ENCODE results near the gene SPATA32. TPM values are rescaled to one million over a fixed set of nuclear protein-coding genes. Genes with fewer than 3 reads are reported as not detected.

The SPATA32 gene
- total RNA-seq, 4 donors from 2014 or later: not detected

DNA sequence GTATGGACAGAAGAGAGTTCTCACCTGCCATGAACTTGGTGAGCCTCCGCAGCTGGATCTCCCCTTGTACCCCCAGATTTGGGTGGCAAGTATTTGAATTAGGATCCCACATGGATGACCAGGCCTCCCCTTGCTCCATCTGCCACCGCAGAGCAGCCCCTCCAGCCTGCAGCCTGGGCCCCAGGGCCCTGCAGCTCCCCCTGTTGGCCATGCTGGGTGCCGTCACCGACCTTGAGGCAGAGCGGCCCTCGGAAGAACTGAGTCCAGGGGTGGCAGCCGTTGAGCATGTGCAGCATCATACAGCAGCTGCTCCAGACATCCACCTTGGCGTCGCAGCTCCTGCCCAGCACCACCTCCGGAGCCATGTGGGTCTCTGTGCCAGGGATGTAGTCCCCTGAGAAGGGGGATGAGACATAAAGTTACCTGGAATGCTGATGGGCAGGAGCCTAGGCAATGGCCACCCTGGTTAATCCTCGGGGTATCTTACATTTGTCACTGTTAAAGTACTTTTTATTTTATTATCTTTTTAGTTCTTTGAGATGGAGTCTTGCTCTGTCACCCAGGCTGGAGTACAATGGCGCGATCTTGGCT lies 9.0 kb upstream of the SPATA32 start:
- H3K36me3 ChIP-seq: peaks cover 61 to 68% of the 10 kb centered on the region in 2 donors
- no peak overlapping the region for H3K27ac ChIP-seq
- H3K4me1 ChIP-seq: no peaks in the 10 kb centered on the region
- H3K4me3 ChIP-seq (replicated peaks in 1 of 3): no peak overlapping the region
- intact Hi-C loops (cut with DNase I): no loop called here
- WGBS, 2 donors: 66 to 81% methylated on average over 11 to 12 of the region's 13 CpGs
- no peaks in the 10 kb centered on the region for H3K9me3 ChIP-seq
- no peaks in the 10 kb centered on the region for H3K27me3 ChIP-seq
- no peak for DNase-seq
- no peak for TF ChIP-seq POLR2A (IDR thresholded peaks at IDR 0.05)
- TF ChIP-seq, protein P1, sequence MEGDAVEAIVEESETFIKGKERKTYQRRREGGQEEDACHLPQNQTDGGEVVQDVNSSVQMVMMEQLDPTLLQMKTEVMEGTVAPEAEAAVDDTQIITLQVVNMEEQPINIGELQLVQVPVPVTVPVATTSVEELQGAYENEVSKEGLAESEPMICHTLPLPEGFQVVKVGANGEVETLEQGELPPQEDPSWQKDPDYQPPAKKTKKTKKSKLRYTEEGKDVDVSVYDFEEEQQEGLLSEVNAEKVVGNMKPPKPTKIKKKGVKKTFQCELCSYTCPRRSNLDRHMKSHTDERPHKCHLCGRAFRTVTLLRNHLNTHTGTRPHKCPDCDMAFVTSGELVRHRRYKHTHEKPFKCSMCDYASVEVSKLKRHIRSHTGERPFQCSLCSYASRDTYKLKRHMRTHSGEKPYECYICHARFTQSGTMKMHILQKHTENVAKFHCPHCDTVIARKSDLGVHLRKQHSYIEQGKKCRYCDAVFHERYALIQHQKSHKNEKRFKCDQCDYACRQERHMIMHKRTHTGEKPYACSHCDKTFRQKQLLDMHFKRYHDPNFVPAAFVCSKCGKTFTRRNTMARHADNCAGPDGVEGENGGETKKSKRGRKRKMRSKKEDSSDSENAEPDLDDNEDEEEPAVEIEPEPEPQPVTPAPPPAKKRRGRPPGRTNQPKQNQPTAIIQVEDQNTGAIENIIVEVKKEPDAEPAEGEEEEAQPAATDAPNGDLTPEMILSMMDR (IDR thresholded peaks at IDR 0.05): peak in 3 of 6 experiments; percentile 12 to 42 (median 13)

DNA sequence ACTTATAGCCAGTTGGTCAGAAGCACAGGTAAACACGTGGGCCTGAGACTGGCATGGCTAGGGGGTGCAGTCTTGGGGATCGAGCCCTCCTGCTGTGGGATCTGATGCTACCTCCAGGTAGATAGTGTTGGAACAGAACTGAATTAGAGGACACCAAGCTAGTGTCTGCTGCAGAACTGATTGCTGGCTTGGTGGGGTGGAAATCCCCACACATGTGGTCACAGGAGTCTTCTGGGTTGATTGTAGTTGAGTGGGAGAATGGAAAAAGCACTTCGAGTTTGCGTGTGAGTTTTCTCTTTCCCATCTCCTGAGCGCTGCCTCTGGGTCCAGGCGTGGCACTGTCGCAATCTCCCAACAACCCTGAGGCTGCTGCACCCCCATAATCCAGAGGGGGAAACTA lies 8.0 kb upstream of the SPATA32 start:
- Histone ChIP-seq H3K36me3 (peaks cover 63 to 72% of the 10 kb centered on the region in 2 donors), H3K9me3 (no peaks in the 10 kb centered on the region), H3K4me1 (no peaks in the 10 kb centered on the region), H3K27ac (no peak overlapping the region), H3K27me3 (no peaks in the 10 kb centered on the region), H3K4me3 (replicated peaks in 1 of 3) (no peak overlapping the region)
- 77 to 94% methylated on average over 7 of the region's 7 CpGs for WGBS, 2 donors
- DNase-seq: no peak
- intact Hi-C loops (cut with DNase I): no loop called here
- TF ChIP-seq POLR2A (IDR thresholded peaks at IDR 0.05): no peak
- TF ChIP-seq, protein P1 (IDR thresholded peaks at IDR 0.05): no peak

DNA sequence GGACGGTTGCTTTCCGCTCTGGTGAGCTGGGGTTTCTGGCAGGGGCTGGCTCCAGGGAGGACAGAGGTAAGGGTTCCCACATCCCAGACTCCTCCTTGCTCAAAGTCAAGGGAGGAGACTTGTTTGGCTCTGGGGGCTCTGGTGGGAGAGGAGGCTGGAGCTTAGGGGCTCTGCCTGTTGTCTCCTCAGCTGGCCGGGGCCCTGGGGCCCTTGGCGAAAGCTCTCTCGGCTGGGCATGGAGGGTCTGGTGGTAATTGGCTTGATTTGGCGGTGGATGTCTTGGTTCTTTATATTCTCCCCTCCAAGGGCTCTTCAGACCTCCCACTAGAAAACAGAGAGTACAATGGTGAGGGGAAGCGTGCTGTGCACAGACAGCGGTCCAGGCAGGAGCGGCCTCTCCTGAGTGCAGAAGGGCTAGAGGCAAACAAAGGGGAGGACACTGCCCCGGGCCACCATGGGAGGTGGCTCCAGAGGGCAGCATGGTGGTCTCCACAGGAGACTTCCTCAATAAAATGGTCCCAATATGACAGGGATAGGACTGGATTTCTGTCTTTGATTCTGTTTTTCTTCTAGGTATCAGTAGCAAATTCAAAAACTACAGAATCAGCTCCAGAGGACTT lies 5.7 kb upstream of the SPATA32 start:
- Histone ChIP-seq H3K27me3 (no peaks in the 10 kb centered on the region), H3K9me3 (no peaks in the 10 kb centered on the region), H3K27ac (no peak overlapping the region), H3K4me1 (peaks cover 3 to 5% of the 10 kb centered on the region in 2 donors), H3K4me3 (replicated peaks in 1 of 3) (no peak overlapping the region), H3K36me3 (peaks cover 60 to 64% of the 10 kb centered on the region in 2 donors)
- no peak for TF ChIP-seq POLR2A (IDR thresholded peaks at IDR 0.05)
- TF ChIP-seq, protein P1 (IDR thresholded peaks at IDR 0.05): no peak
- intact Hi-C loops (cut with DNase I): no loop called here
- 92 to 93% methylated on average over 5 to 10 of the region's 10 CpGs for WGBS, 2 donors
- no peak for DNase-seq

DNA sequence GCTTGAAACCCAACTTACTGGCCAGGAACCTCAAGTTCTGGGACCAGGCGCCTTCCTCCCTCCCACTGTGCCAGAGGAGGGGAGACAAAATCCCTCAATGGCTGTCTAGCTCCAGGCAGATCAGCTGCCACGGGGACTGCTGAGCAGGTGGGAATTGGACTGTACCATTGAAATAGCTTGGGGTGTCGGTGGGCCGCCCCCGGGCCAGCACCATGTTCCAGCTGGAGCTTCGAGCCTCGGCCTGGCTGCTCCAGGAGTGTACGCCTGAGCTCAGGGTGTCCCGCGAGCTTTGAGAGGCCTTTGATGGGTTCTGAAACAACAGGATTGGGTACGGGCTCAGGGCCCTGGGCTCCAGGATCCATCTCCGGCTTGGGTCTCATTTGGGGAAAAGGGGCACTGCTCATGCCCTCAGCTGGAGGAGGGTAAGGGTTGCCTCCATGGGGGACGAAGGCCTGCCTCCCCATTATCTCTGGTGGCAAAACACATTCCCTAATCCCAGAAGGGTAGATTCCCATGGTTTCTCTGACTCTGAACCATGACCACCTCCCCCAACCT lies 4.6 kb upstream of the SPATA32 start:
- Histone ChIP-seq H3K9me3 (no peaks in the 10 kb centered on the region), H3K4me3 (replicated peaks in 1 of 3) (no peak overlapping the region), H3K4me1 (peaks cover 7 to 12% of the 10 kb centered on the region in 2 donors), H3K27ac (no peak overlapping the region), H3K36me3 (peaks cover 54 to 64% of the 10 kb centered on the region in 2 donors), H3K27me3 (no peaks in the 10 kb centered on the region)
- WGBS, 2 donors: 87 to 100% methylated on average over 5 to 6 of the region's 13 CpGs
- intact Hi-C loops (cut with DNase I): no loop called here
- TF ChIP-seq, protein P1 (IDR thresholded peaks at IDR 0.05): no peak
- TF ChIP-seq POLR2A (IDR thresholded peaks at IDR 0.05): no peak
- DNase-seq: no peak

DNA sequence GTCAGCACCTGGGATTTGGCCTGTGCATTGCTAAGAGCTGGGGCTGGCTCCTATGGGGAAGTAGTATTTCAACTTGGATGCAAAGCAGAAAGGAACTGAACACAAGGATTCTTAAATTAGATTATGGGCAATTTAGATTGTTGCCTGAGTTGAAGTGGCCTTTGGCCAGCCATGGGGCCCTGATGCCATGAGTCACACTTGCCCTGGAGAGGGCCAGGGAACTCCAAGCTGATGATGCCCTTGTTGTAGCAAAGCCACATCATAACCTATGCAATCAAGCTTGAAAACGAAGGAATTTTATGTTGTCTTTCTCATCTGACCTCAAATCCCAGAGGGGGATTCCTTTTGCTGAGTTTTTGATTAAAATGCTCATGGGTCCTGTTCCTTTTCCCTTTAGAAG lies 3.9 kb upstream of the SPATA32 start:
- no peaks in the 10 kb centered on the region for H3K27me3 ChIP-seq
- H3K4me3 ChIP-seq (replicated peaks in 1 of 3): no peak overlapping the region
- DNase-seq: no peak
- intact Hi-C loops (cut with DNase I): no loop called here
- WGBS, 2 donors: 65 to 72% methylated on average over 1 of the region's 1 CpG
- TF ChIP-seq, protein P1 (IDR thresholded peaks at IDR 0.05): no peak
- TF ChIP-seq POLR2A (IDR thresholded peaks at IDR 0.05): no peak
- peaks cover 52 to 61% of the 10 kb centered on the region in 2 donors for H3K36me3 ChIP-seq
- no peaks in the 10 kb centered on the region for H3K9me3 ChIP-seq
- no peak overlapping the region for H3K27ac ChIP-seq
- H3K4me1 ChIP-seq: peaks cover 10 to 15% of the 10 kb centered on the region in 2 donors

Data from thyroid gland (tissue), 4 donors.